Hindlimb muscle (tissue), 1 donor: ENCODE measurements around the gene ZBTB11. TPM values are rescaled to one million over a fixed set of nuclear protein-coding genes. Genes with fewer than 3 reads are reported as not detected.
"Not testable (repeated sequence)": the region's sequence is repeated elsewhere in the genome, so short reads cannot be mapped to it uniquely, and the experiment has no call there.

Source experiments
- DNase-seq: peaks from one replicate; pipeline ENCODE4 v3.0.0-alpha.2; 2013
- polyA plus RNA-seq: library from polyadenylated mRNA; unstranded; fragments of 120-200 nt; gene quantifications from one replicate; pipeline ENCODE4 v1.2.1, GENCODE V29; 2013; ENCODE audit not compliant: insufficient read length

ZBTB11 gene
- polyA plus RNA-seq, 1 donor, result 14.1 TPM

GRCh38 chr3:101643861-101644613 is 32.9 kb downstream of the ZBTB11 start:
- no peak for DNase-seq

- DNase-seq, result no peak
Measured at GRCh38 chr3:101643009-101643844, 33.7 kb downstream of the ZBTB11 start.

GRCh38 chr3:101642441-101642840 is 34.5 kb downstream of the ZBTB11 start:
- no peak for DNase-seq

- not testable (repeated sequence) for DNase-seq
Measured at GRCh38 chr3:101641397-101642115, 35.4 kb downstream of the ZBTB11 start.

- no peak for DNase-seq
Measured at GRCh38 chr3:101640256-101640655, 36.7 kb downstream of the ZBTB11 start.

- no peak for DNase-seq
Measured at GRCh38 chr3:101639280-101639963, 37.5 kb downstream of the ZBTB11 start.

GRCh38 chr3:101638261-101638745 is 38.6 kb downstream of the ZBTB11 start:
- DNase-seq, result no peak

- DNase-seq, result no peak
Measured at GRCh38 chr3:101637451-101637850, 39.5 kb downstream of the ZBTB11 start.

GRCh38 chr3:101635954-101636798 is 40.8 kb downstream of the ZBTB11 start:
- DNase-seq, result peak; percentile 20

GRCh38 chr3:101635345-101635744 is 41.6 kb downstream of the ZBTB11 start:
- DNase-seq, result no peak

- DNase-seq, result no peak
Measured at GRCh38 chr3:101634591-101635196, 42.2 kb downstream of the ZBTB11 start.

GRCh38 chr3:101633186-101633585 is 43.7 kb downstream of the ZBTB11 start:
- no peak for DNase-seq

- no peak for DNase-seq
Measured at GRCh38 chr3:101632586-101632985, 44.3 kb downstream of the ZBTB11 start.

- not testable (repeated sequence) for DNase-seq
Measured at GRCh38 chr3:101631959-101632358, 45.0 kb downstream of the ZBTB11 start.

GRCh38 chr3:101631098-101631796 is 45.7 kb downstream of the ZBTB11 start:
- DNase-seq, result no peak

- DNase-seq, result no peak
Measured at GRCh38 chr3:101629219-101629618, 47.7 kb downstream of the ZBTB11 start.

- DNase-seq, result no peak
Measured at GRCh38 chr3:101625879-101626278, 51.1 kb downstream of the ZBTB11 start.

- DNase-seq, result no peak
Measured at GRCh38 chr3:101624857-101625256, 52.1 kb downstream of the ZBTB11 start.

- no peak for DNase-seq
Measured at GRCh38 chr3:101623656-101624055, 53.3 kb downstream of the ZBTB11 start.

GRCh38 chr3:101619734-101620133 is 57.2 kb downstream of the ZBTB11 start:
- no peak for DNase-seq
